Stimulated activated CD4-positive, alpha-beta T cell treated with anti-CD3 and anti-CD28 coated beads, Interleukin-4, amount 100 ng/mL, for 24 hours (primary cell): ENCODE data around the gene SEC24D.

Experiments
- DNase-seq: peaks from one replicate; pipeline ENCODE4 v3.0.0-alpha.2; 2020

The SEC24D gene

DNA sequence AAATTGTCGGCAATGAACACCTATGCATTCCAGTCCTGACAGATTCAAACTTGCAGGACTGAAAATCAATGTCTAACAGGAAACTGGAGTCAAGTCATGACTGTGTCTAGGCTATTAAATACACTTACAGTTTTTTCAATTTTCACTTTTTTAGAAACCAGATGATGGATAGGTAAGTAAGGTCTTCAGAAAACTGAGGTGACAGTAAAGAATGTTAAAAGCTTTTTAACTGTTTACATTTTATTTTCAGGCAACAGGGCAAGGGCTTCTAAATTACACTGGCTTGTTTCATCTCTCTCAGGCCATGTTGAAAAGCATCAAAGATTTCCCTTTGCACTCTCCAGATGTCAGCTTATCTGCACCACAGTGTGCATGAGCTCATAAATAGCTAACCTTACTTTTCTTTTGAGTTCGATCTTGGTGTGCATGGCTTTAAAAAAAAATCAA lies 65.2 kb downstream of the SEC24D start:
- no peak for DNase-seq

DNA sequence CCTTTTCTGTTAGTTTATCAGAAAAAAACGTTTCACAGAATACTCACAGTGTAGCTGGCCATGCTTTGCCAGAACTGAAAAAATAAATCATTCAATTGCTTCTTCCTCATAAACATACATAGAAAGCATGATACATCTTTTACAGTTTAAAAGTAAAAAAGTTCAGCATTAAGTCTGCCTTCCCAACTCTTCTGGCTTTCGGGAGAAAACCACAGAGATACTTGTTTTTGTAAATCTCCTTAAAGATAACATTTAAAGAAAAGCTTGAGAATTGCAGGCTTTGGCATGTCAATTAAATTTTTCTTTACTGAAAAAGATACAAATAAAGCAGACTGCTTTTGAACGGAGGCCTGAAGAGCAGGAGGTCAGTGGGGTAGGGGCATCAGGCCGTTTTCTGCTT lies 66.8 kb downstream of the SEC24D start:
- no peak for DNase-seq

DNA sequence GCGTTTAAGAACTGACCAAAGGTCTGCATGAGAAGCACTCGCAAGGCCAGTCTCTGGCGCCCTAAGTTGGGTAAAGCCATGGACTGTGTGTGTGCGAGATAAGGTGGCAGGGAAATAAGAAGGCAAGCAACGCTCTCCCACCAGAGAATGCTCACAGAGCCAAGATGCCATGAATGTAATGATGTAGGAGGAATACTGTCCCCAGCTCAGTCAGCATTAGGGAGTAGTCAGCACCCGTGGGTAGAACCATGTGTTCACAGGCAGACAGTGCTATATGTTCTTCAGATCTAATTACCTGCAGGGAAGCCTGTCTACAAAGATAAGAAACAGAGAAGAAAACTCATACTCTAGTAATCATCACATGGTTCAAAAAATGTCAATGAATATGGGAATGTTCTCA lies 68.8 kb downstream of the SEC24D start:
- DNase-seq = no peak

DNA sequence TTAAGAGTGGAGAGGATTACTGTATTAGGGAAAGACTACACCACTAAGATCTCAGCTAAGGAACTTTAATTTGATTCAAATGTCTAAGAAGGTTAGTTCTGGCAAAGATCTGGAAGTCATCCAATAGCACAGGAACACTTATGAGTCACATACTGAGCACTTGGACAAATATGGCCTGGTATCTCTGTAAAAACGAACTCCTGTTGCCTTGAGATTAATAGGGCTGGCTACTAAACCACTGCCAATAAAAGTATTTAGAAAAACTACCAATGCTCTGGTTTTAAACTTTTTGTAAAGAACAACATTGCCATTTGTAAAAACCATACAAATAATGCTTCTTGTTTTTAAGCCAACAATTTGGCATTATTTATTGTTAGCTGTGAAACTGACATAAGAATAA lies 70.5 kb downstream of the SEC24D start:
- DNase-seq = no peak

DNA sequence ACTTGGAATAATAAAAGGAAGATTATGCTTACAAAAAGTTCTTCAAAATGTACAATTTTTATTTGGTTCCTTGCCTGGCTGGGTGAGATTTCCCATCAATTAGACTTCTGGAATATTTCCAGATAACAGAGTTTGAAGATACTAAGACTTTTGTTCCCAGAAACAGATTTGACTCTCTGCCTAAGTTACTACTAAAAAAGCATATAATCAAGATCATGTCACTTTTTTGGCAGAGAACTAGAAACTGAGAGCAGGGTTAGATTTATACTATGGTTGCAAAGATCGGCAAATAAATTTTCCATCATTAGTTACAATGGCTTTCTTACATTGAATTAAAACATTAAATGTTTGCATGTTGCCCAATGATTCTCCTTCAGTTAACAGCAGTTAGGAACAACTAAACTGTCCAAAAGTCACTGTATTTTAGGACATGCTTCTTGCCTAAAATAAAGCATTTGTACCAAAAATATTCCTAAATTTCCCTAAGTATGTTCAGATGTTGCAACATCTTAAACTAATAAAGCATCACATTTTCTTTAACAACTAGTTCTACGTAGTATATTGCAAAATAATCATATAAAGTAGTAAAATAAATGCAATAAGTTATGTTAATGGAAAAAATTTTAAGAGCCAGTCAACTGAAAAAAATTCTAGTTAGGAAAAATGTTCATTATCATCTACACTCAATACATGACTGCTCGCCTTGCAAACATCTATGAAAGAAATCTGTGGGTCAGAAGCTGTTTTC lies 73.0 kb downstream of the SEC24D start:
- no peak for DNase-seq

DNA sequence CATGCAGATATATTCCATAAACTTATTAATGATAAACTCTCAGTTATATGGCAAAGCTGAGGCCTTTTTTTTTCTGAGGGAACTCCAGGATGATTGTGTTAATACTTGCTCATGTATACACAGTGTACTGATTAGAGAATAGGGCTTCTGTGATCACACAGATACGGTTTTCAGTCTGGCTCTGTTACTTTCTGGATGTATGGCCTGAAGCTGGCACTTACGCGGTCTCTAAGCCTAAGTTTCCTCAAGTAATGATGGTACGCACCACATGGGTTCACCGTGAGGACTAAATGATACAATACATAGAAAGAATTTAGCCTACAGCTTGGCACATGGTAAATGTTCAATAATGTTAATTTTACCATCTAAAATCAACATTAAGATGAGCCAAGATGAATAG lies 73.8 kb downstream of the SEC24D start:
- no peak for DNase-seq

DNA sequence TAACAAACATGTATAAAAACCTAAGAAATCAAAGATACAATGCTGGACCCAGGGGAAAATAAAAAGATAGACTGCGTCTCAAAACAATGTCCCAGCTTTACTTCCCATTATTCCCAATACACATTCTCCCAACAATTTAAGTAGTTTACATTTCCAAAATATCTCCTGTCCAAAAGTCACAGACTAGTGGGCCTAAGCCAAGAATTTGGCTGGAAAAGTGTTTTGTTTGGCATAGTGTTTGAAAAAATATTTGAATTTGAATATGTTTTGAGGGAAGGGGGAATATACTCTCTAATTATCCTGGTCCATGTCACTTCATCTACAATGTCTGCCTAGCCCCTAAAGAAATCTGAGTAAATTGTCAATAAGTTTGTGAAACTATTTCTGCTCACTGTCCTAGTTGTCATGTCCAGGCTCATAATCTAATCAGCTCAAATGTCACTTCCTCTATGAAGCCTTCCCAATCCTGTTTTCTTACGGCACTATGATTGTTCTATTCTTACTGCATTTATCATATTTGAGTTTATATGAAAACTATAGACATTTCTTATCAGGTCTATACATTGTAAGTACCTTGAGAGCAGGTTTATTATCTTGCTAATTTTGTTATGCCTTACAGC lies 74.4 kb downstream of the SEC24D start:
- no peak for DNase-seq

DNA sequence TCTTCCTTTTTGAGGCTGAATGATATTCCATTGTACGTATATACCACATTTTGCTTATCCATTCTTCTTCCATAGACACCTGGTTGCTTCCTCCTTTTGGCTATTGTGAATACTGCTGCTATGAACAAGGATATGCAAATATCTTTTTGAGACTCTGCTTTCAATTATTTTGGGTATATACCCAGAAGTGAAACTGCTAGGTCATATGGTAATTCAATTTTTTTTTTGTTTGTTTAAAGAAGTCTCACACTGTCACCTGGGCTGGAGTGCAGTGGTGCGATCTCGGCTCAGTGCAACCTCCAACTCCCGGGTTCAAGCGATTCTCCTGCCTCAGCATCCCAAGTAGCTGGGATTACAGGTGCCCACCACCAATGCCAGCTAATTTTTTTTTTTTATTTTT lies 75.4 kb downstream of the SEC24D start:
- DNase-seq = no peak

DNA sequence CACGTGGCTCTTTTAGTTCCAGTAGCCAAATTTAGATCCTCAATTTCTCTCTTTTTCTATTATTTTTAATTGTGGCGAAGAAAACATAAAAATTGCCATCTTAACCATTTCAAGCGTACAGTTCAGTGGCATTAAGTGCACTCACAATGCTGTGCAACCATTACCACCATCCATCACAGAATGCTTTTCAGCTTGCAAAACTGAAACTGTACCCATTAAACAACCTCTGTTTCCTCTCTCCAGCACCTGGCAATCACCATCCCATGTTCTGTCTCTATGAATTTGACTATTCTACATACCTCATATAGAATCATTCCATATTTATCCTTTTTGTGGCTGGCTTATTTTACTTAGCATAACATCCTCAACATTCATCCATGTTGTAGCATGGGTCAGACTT lies 75.8 kb downstream of the SEC24D start:
- DNase-seq = no peak

DNA sequence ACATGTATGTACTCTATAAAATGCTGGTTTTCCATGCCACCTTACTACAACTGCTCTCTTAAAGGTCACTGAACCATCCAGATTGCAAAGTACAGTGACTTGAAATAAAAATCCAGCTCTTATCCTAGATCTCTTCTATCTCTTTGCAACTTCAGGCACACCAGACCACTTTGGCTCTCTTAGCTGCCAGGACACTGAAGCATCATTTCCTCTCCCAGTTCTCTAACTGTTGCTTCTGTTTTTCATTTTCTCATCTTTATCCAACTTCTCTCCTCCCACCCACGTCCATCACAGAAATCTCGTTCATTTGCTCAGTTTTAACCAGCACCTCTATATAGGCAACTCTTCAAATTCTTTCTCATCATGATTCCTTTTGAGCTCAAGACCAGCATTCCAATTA lies 76.4 kb downstream of the SEC24D start:
- no peak for DNase-seq

DNA sequence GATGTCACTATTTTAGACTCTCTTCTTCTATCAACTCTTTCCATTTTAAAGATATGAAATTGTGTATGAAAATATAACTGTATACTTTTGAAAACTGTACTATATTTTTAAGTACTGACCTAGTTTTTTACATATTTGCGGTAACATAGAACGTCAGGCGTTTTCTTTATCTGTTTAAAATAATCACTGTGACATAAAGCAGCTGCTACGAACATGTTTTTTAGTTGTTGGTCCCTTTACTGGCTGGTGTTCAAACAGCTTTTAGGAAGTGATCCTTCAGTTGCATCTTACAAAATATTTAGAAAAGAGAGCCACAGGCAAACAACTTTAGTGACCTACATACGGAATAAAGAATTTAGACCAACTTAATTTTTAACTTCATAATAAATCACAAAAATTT lies 77.6 kb downstream of the SEC24D start:
- DNase-seq = no peak

DNA sequence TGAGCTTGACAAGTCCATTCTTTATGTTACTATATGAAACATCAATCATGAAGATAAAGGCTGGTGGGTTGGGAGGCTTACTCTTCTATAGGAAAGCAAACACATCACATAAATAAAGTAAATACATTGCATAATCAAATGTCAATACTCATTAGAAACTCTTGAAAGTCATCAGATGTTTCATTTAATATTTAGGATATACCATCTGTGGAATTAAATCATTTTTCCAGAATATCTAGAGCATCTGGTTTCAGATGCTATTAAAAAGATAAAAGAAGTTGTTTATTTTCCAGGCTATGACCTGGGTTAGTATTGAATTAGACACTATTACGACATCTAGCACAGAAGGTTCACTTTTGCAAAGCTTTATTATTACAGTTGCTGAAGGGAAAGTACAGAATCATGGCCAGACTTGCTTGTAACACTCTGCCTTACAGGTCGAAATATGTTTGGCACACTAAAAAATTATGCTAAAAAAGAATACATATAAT lies 78.1 kb downstream of the SEC24D start:
- DNase-seq = no peak

DNA sequence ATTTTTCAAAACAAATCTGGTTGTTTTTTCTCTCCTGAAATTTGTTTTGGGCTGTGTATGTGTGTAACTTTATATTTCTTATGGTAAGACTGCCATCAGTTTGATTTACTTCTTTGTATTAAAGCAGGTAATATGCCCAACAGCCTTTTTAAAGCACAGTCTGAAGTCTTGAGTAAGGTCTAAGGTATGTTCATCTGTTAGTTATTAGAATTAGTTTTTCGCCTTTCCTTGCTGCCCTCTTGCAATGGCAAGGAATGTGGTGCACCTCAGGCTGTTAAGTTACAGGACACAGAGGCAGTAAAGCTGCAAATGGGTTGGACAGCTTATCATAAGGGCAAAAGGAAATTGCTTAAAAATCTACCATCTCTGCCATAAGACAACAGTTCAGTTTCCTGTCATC lies 79.0 kb downstream of the SEC24D start:
- no peak for DNase-seq

DNA sequence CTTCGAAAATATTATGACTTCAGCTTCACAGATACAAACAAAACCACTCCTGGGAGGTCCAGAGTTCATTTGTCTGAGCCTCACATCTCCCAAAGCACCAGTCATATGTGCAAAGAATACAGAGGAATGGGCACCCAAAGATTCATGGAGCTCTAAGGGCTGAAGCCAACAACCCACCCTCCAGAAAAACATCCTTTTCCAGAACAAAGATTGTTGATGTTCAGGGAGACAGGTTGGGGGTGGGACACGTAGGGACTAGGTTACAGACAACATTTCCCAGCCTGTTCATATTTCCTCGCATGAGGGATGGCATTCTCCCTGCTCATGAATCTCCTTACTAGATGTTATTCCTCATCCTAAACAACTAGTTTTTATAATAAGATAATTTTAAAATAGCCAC lies 79.5 kb downstream of the SEC24D start:
- DNase-seq = no peak

DNA sequence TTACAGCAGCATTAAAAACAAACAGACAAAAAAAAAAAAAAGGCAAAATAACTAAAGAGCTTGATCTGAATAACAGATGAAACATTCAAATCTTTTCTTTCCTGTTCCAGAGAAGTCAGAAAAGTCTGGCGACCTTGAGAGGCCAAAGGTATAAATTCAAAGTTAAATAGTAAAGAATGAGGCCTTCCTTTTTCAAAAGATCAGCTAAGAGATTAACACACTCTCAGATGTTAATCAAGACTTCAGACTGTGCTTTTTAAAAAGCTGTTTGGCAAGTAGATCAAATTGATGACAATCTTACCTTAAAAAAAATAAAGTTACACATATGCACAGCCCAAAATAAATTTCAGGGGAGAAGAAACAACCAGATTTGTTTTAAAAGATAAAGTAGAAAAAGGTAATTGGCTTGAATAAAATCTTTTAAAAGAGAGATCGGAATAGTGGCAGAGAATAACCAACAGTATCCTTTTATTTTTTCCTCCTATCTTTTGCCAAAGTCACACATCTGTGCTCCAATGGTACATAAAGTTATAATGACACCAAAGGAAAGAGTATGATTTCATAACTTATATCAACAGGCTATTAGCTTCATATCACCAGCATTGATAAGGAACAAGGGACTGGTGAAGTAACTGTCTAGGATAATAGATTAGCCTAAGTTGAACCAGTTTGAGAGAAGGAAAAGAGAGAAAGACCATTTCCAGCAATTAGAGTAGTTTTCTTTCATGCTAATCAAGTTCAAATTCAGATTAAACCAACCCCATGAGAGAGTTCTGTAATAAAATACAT lies 80.3 kb downstream of the SEC24D start:
- DNase-seq = no peak

DNA sequence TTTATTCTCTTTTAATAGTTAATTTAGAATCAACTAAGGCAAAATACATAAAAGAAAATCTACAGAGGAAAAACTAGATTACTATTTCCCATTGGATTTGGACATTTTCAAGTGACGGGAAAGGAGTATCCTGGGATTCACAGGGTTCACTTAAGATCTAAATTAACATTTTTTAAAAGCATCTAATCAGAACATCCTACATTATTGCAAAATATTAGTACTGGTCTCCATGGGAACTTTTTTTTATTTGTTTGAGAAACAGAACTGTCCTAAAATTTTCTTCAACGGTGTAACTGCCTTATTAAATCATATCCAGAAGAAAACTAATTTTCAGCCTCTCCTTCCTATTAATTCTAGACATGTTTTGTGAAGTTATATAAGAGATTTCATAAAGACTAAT lies 81.0 kb downstream of the SEC24D start:
- no peak for DNase-seq

DNA sequence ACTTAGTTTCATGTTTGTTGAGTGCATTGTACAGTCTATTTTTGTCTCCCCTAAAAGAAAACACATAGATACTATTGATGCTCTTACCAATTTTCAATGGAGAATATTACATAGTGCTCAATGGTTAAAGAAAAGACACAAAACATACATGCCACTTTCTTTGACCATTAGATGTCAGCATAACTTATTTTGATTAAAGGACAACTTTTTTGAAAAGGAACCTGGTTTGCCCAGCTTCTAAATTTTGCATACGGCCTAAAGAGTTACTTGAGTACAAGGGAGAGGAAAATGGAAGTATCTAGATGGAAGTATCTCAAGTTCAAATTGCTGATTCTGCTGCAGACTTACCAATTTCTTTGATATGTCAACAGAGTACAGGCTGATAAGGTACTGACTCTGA lies 82.2 kb downstream of the SEC24D start:
- DNase-seq = no peak

DNA sequence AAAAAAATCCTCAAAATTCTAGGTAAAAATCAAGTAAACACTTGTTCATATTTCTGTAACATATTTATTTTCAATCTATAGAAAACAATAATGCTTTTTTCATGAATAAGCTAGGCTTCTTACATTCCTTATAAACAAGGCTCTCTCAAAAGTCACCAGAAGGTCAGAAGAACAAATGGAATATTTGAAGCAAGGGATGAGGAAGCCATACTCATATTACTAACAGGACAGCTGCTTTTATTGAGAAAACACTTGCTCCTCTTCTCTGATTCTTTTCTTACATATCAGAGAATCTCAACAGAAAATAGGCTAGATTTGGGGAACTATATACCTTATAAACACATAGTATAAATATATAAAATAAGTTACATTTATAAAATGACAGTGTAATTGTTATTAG lies 82.8 kb downstream of the SEC24D start:
- DNase-seq = no peak

DNA sequence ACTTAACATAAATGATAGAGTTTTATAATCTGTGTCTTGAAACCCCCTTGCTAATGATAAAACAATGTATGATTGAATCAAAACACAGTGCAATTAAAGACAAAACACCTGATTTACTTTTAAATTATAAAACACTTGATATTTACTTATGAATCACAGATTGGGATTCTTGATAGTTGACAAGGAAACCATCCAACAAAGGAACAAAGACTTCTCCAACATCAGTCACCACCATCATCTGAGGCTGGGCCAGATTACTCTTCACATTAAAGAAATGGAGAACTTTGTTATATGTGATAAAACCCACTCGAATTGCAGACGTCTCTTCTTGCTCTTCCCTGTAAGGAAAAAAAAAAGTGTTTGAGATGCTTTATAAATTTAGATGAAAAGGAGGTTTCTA lies 83.4 kb downstream of the SEC24D start:
- no peak for DNase-seq

DNA sequence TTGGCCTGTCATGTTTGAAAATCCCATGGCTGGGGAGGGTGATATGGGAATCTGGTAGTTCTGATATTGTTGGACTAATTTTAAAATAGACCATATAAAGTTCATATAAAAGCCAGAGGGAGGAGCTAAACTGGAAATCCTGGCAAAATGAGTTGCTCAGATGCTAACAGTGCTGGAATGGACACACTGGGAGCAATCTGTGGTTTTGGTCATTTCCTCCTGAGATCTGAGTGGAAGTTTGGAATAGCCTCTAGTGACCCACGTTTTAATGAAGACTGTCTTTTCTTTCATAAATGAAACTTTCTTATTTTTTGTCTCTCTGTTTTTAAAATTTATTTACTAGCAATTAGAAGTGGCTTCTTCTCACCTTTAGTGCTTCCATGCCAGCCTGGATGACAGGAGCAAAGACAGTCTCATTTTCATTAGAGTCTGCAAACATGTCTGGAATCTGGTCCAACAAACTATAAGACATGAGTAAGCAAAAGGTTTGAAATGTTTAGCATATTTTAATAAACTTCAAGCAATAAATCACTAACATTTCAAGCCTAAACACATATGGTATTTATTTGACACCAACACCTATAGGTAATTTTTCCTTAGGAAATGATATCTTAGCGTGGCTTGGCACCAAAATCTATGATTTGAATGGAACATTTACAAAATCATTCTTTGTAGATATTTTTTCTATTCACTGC lies 84.2 kb downstream of the SEC24D start:
- no peak for DNase-seq

DNA sequence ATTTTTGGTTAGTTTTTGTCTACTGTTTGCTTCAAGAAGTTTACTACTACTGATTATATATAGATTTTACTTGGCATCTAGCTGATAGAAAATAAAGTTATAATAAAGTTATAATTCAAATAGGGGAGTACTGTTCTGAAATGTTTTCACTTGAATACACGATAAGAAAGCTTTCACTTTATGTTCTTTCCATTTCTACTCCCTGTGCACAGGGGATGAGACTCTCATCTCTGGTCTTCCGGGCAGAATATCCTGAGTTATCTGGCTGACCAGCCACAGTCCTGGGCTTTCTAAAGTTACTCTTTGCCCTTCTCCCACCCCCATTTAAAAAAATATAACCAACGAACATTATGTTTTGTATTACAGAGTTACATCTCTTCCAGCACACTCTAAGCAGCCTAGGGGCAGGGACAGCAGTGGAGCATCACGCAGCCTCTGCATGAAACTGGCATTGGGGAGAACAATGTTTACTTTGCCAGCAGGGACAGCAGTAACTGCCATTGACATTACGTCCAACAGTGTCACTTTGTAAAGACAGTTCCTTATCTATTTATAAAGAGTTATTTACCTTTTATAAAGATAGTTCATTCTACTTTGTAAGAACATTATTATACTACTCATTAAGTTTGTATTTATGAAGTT lies 86.5 kb downstream of the SEC24D start:
- no peak for DNase-seq

DNA sequence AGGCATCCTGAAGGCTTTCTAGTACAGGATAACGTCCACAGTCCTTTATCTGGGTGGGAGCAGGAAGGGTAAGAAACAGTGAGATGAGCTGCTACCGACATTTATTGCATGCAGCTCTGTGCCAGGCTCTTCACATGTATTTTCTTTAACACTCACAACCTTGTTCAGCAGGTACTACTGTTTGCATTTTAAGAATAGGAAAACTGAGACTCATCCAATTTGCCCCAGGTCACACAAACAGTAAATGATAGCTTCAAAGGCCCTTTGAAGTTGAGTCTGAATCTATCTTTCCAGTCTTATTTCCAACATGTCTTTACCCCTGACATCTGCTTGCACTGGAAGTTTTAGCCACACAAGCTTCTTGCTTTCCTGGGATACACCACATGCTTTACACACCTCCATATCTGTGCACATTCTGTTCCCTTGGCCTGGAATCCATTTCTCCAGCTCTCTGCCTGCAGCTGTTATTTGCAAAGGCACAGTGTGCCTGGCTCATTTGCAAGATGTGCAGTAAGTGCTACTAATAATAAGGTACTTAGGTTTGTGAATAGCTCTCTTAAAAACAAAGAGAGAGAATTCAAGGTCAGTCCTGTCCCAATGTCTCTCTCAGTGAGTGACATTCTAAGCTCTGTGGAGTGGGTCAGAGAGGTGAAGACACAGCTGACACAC lies 89.5 kb downstream of the SEC24D start:
- DNase-seq = no peak
